Stimulated activated CD4-positive, alpha-beta T cell treated with anti-CD3 and anti-CD28 coated beads, Interleukin-15, amount 100 ng/mL, for 24 hours (primary cell): ENCODE data around the gene OCSTAMP.

Experiments
- DNase-seq: peaks from one replicate; pipeline ENCODE4 v3.0.0-alpha.2; 2020

The OCSTAMP gene

DNA sequence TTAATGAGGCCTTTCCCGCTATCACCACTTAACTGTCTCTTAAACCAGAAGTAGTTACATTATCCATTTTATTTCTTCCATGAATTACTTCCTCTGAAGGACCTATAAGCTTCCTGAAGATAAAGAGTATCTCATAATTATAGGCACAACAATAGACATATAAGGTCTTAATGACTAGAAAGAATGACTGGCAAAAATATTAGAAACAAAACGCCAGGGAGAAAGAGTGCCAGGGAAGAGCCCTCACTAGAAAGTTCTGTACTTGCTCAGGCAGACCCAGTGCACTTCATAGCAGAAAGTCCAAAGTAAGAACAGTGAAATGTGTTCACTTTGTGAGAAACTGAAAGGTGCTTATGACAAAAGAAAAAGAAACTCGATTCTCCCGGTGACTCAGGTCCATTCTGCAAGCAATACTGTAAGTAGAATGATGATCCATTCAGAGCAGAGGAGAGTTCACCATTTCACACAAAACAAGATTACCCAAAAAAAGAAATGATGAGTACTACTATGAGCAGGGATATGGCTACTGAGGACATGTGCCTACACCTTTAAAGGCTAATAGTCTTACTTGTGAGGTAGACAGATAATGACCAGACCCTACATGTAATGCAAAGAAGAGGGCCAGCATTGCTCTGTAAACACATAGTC is 42.6 kb downstream of the OCSTAMP start:
- DNase-seq: no peak

DNA sequence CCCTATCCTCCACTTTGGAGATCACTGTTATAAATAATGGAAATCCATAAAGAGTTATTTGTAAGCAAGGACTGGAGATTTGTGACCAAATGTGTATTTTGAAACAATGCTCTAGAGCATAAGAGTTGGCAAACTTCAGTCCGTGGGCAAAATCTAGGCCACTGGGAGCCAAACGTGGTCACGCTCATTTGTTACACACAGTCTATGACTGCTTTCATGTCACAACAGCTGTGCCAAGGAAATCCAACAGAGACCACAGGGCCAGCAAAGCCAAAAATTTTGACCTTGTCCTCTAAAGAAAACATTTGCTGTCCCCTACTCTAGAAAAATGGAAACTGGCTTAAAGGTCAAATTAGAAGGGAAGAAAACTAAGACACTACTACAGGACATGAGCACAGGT is 44.9 kb downstream of the OCSTAMP start:
- no peak for DNase-seq

DNA sequence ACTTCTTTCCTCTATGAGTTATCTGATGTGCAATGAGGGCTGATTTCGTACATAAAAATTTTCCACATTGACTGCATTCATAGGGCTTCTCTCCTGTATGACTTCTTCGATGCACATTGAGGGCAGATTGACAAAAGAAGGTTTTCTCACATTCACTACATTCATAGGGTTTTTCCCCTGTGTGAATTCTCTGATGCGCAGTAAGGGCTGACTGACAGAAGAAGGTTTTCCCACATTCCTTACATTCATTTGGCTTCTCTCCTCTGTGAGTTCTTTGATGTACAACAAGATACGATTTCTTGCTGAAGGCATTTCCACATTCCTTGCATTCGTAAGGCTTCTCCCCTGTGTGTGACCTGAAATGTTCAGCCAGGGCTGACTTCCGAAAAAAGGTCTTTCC is 48.5 kb downstream of the OCSTAMP start:
- no peak for DNase-seq

DNA sequence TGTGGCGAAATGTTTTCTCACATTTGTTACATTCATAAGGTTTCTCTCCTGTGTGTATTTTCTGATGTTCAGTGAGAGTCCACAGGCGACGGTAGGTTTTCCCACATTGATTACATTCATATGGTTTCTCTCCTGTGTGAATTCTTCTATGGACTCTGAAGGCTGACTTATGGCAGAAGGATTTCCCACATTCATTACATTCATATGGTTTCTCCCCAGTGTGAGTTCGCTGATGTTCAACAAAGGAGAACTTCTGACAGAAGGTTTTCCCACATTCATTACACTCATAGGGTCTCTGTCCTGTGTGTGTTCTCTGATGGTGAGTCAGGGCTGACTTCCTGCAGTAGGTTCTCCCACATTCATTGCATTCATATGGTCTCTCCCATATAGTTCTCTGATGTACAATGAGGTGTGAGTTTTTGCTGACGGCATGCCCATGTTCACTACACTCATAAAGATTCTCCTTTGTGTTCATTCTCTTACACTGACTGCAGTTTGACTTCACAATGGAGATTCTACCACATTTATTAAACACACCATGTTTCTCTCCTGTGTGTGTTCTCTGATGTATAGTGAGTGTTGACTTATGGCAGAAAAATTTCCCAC is 49.0 kb downstream of the OCSTAMP start:
- DNase-seq: no peak

DNA sequence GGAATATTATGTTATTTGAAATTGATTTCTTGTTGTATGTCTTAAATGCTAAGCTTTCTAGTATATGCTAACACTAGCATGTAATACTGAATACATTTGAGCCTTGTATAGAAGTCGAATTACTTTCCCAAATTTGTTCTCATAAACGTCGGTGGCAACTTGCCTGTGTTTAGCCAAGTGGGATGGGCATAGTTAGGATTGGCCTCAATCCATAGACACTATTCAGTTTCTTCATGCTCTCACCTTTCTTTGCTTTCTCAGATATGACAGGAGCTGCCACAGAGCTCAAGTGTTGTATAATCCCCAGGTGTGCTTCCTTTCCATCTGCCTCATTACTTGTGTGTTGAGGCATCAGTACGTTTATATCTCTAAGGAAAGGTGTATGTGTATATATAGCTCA is 56.4 kb downstream of the OCSTAMP start:
- DNase-seq: no peak

DNA sequence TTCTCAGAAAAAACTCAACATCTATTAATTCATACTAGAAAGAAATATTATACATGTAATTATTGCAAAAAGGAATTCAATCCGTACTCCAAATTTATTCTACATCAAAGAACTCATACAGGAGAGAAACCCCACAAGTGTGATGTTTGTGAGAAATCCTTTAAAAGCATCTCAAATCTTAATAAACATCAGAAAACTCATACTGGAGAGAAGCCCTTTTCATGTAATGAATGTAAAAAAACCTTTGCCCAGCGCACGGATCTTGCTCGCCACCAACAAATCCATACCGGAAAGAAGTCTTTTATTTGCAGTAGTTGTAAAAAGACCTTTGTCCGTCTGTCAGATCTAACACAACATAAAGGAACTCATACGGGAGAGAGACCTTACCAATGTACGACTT is 59.1 kb downstream of the OCSTAMP start:
- no peak for DNase-seq
